Measurements from ENCODE around the gene KRT37. TPM values are rescaled to one million over a fixed set of nuclear protein-coding genes. Genes with fewer than 3 reads are reported as not detected.

Gene KRT37
- total RNA-seq, 1 experiment from 2014 or later: not detected

- no peak for DNase-seq (ENCODE audit: low read depth, low spot score)
- Histone ChIP-seq H3K36me3 (ENCODE audit: control insufficient read depth, insufficient read depth, low read length) (no peaks in the 10 kb centered on the region), H3K27me3 (ENCODE audit: control insufficient read depth, insufficient read depth, low read length) (no peaks in the 10 kb centered on the region), H3K4me1 (ENCODE audit: control insufficient read depth, insufficient read depth, low read length) (0 out of 2 replicates have a peak, but pooled peaks cover 3% of the 10 kb centered on the region), H3K4me3 (ENCODE audit: low read depth in 2 of 2, low read length in 2 of 2) (no peak overlapping the region), H3K9me3 (ENCODE audit: control insufficient read depth, insufficient read depth, low read depth, low read length) (no peaks in the 10 kb centered on the region), H3K27ac (ENCODE audit: low read length) (no peak overlapping the region)
- intact Hi-C loops (cut with micrococcal nuclease; ENCODE audit: unreplicated experiment): no loop called here
- ChIA-PET POLR2A (no interaction called here), CTCF (no interaction called here)
- in situ Hi-C loops (cut with HindIII; ENCODE audit: low pct_unique_long_range_greater_than_20kb, low sequenced_read_pairs): no loop called here
- ATAC-seq: no peak
- TF ChIP-seq SIN3A (IDR thresholded peaks at IDR 0.05; ENCODE audit: borderline replicate concordance, insufficient read depth, low read depth, low read length) (no peak), POLR2AphosphoS5 (IDR thresholded peaks at IDR 0.05; ENCODE audit: low read depth, low read length) (no peak), CTCF (IDR thresholded peaks at IDR 0.05) (no peak), TCF7L2 (IDR thresholded peaks at IDR 0.05; ENCODE audit: low read depth, low read length) (no peak), REST (IDR thresholded peaks at IDR 0.05; ENCODE audit: insufficient read depth in 1 of 2, low read depth in 2 of 2, low read length in 1 of 2) (no peak)
- no TSS peak for BruUV-seq (replicated peaks)
Observed at GRCh38 chr17:41421617-41422016, 2.8 kb downstream of the KRT37 start.

GRCh38 chr17:41421116-41421515 lies 3.3 kb downstream of the KRT37 start:
- Histone ChIP-seq H3K4me1 (ENCODE audit: control insufficient read depth, insufficient read depth, low read length) (peaks cover 5% of the 10 kb centered on the region; the same call in 1 of the 2 replicates), H3K27me3 (ENCODE audit: control insufficient read depth, insufficient read depth, low read length) (no peaks in the 10 kb centered on the region), H3K4me3 (ENCODE audit: low read depth in 2 of 2, low read length in 2 of 2) (no peak overlapping the region), H3K9me3 (ENCODE audit: control insufficient read depth, insufficient read depth, low read depth, low read length) (no peaks in the 10 kb centered on the region), H3K36me3 (ENCODE audit: control insufficient read depth, insufficient read depth, low read length) (no peaks in the 10 kb centered on the region), H3K27ac (ENCODE audit: low read length) (no peak overlapping the region)
- POLR2A ChIA-PET: interaction anchor here (0.6 kb wide), 1 partner anchor 26 kb away, joined by 11 read pairs; no protein-coding TSS in a partner anchor
- intact Hi-C loops (cut with micrococcal nuclease; ENCODE audit: unreplicated experiment): no loop called here
- CTCF ChIA-PET: no interaction called here
- TF ChIP-seq TCF7L2 (IDR thresholded peaks at IDR 0.05; ENCODE audit: low read depth, low read length) (no peak), SIN3A (IDR thresholded peaks at IDR 0.05; ENCODE audit: borderline replicate concordance, insufficient read depth, low read depth, low read length) (no peak), POLR2AphosphoS5 (IDR thresholded peaks at IDR 0.05; ENCODE audit: low read depth, low read length) (no peak), CTCF (IDR thresholded peaks at IDR 0.05) (no peak), REST (IDR thresholded peaks at IDR 0.05; ENCODE audit: insufficient read depth in 1 of 2, low read depth in 2 of 2, low read length in 1 of 2) (no peak)
- no TSS peak for BruUV-seq (replicated peaks)
- in situ Hi-C loops (cut with HindIII; ENCODE audit: low pct_unique_long_range_greater_than_20kb, low sequenced_read_pairs): no loop called here
- ATAC-seq (no peak), DNase-seq (ENCODE audit: low read depth, low spot score) (no peak)
